K562 (cell line): ENCODE measurements around the gene PLEKHH3. TPM values are rescaled to one million over a fixed set of nuclear protein-coding genes. Genes with fewer than 3 reads are reported as not detected.

Source experiments
- FOXJ3 ChIP-seq: sonication (generic); formaldehyde crosslinking; IDR thresholded peaks from 2 replicates; pipeline ENCODE4 v1.4.0; 2020; ENCODE audit warnings: mild to moderate bottlenecking, missing genetic modification reagents
- GATAD2B ChIP-seq: fragments of 450-650 bp; IDR thresholded peaks from 2 replicates; pipeline ENCODE4 v1.6.1; 2017; ENCODE audit warnings: mild to moderate bottlenecking, borderline replicate concordance
- HNRNPUL1 ChIP-seq: fragments of 200-400 bp; formaldehyde crosslinking; IDR thresholded peaks from 2 replicates; pipeline ENCODE4 v1.6.1; 2017; ENCODE audit warnings: low read length
- MCM3 ChIP-seq: fragments of 450-650 bp; IDR thresholded peaks from 2 replicates; pipeline ENCODE4 v1.6.1; 2016
- PURB ChIP-seq: sonication (generic); formaldehyde crosslinking; IDR thresholded peaks from 2 replicates; pipeline ENCODE4 v1.9.0; 2021; ENCODE audit warnings: low read depth, mild to moderate bottlenecking, missing genetic modification reagents
- RBM14 ChIP-seq: fragments of 200-400 bp; formaldehyde crosslinking; IDR thresholded peaks from 2 replicates; pipeline ENCODE4 v1.6.1; 2018; ENCODE audit warnings: low read depth, mild to moderate bottlenecking, low read length, moderate library complexity, borderline replicate concordance; ENCODE audit not compliant: insufficient read depth
- SRSF3 ChIP-seq: fragments of 200-400 bp; formaldehyde crosslinking; IDR thresholded peaks from 2 replicates; pipeline ENCODE4 v1.6.1; 2016; ENCODE audit warnings: mild to moderate bottlenecking, low read length, moderate library complexity; ENCODE audit not compliant: insufficient read depth
- STAG1 ChIP-seq: sonication (generic); formaldehyde crosslinking; IDR thresholded peaks from 2 replicates; pipeline ENCODE4 v1.5.0; 2020; ENCODE audit warnings: missing genetic modification reagents, borderline replicate concordance
- TAL1 ChIP-seq: fragments of 450-650 bp; IDR thresholded peaks from 2 replicates; pipeline ENCODE4 v1.6.1; 2016; ENCODE audit warnings: mild to moderate bottlenecking
- TEAD1 ChIP-seq, 2 experiments: fragments of 450-650 bp in 1 of 2; sonication (generic) in 1 of 2; formaldehyde crosslinking; IDR thresholded peaks; 2 replicates each; pipeline versions ENCODE4 v1.4.0 to v1.8.0; 2020 to 2022; ENCODE audit warnings: mild to moderate bottlenecking in 2 of 2, missing genetic modification reagents in 1 of 2
- ZNF140 ChIP-seq: fragments of 250-450 bp; sonication (Bioruptor Pico); IDR thresholded peaks from 2 replicates; pipeline ENCODE4 v1.8.0; 2021; ENCODE audit warnings: moderate library complexity, mild to moderate bottlenecking, inconsistent platforms
- ZNF785 ChIP-seq: fragments of 250-450 bp; sonication (Bioruptor Pico); IDR thresholded peaks from 2 replicates; pipeline ENCODE4 v1.4.0; 2020; ENCODE audit warnings: mild to moderate bottlenecking
- ZSCAN32 ChIP-seq: fragments of 450-650 bp; formaldehyde crosslinking; IDR thresholded peaks from 2 replicates; pipeline ENCODE4 v1.4.0; 2020; ENCODE audit warnings: mild to moderate bottlenecking, moderate library complexity
- polyA plus RNA-seq, 8 experiments: library from polyadenylated mRNA; depleted of rRNA in 4 of 8; stranded (reverse) in 5 of 8; unstranded in 3 of 8; fragments of >200 nt; fragmentation: Nextera tagmentation in 2 of 8; fragmentation: Illumina TruSeq in 1 of 8; extraction: Ambion mirVana in 2 of 8; extraction: Trizol in 1 of 8; gene quantifications; 2 replicates each; pipeline versions ENCODE4 v1.2.1 to v1.2.3, GENCODE V29; 2011 to 2014; ENCODE audit warnings: inconsistent platforms in 1 of 8, missing spikeins in 1 of 8
- total RNA-seq, 7 experiments: library from RNA; depleted of rRNA in 6 of 7; stranded (reverse); fragments of >200 nt in 6 of 7; fragmentation: Illumina TruSeq in 2 of 7; extraction: Trizol in 2 of 7; gene quantifications; 2 replicates each; pipeline versions ENCODE4 v1.2.1 to v1.2.3, GENCODE V29; 2011 to 2021; ENCODE audit warnings: low replicate concordance in 1 of 7
- TF ChIP-seq, protein P1 (sequence below): fragments of 250-450 bp; sonication (Bioruptor Pico); IDR thresholded peaks from 2 replicates; pipeline ENCODE4 v1.5.0; 2020; ENCODE audit warnings: mild to moderate bottlenecking, borderline replicate concordance
- TF ChIP-seq, protein P2 (sequence below): fragments of 200-600 bp; sonication (generic); IDR thresholded peaks from one replicate; pipeline ENCODE4 v1.6.1; 2012; ENCODE audit warnings: mild to moderate bottlenecking, low read depth, low read length, inconsistent platforms

The PLEKHH3 gene
- total and polyA plus RNA-seq, 9 of the 15 experiments (the other 6 are each of a cell fraction or from before 2014, with no cell fraction given), result 0.58 to 34.5 (median 5.0) TPM

DNA sequence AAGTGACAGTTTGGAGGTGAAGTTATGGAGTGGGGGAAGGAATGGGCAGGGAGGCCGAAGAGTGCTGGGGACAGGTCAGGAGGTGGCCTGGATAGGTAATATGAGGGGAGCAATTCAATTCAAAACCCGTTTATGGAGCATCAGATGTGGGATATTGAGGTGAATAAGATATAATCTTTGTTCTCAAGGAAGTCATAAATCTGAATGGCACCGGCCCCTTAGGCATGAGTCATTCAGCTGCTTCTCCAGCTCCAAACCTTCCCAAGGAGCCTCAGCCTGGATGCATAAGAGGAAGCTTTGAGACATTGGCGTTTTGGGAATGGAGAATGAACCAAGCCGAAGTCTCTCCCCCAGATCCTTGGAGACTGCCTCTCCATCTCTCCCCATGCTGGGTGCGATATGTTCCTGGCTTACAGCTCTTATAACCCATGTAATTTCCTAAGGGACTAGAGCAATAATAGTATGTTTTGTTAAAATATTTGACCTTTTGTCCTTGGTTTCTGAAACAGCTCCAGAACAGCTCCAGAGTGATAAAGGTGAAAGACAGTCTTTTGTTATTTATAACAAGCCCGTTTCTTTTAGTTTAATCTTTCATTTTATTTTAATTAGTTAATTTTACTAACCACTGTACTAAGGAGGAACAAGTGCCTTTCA lies 16.0 kb downstream of the PLEKHH3 start (continued):
- TF ChIP-seq ZNF785 (CRISPR knock-in tag), result no peak
- TF ChIP-seq, protein P1, sequence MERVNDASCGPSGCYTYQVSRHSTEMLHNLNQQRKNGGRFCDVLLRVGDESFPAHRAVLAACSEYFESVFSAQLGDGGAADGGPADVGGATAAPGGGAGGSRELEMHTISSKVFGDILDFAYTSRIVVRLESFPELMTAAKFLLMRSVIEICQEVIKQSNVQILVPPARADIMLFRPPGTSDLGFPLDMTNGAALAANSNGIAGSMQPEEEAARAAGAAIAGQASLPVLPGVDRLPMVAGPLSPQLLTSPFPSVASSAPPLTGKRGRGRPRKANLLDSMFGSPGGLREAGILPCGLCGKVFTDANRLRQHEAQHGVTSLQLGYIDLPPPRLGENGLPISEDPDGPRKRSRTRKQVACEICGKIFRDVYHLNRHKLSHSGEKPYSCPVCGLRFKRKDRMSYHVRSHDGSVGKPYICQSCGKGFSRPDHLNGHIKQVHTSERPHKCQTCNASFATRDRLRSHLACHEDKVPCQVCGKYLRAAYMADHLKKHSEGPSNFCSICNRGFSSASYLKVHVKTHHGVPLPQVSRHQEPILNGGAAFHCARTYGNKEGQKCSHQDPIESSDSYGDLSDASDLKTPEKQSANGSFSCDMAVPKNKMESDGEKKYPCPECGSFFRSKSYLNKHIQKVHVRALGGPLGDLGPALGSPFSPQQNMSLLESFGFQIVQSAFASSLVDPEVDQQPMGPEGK, result no peak
- TF ChIP-seq PURB, result no peak
- no peak for TF ChIP-seq TEAD1 (CRISPR knock-in tag; IDR thresholded peaks at IDR 0.05)
- TF ChIP-seq, protein P2, sequence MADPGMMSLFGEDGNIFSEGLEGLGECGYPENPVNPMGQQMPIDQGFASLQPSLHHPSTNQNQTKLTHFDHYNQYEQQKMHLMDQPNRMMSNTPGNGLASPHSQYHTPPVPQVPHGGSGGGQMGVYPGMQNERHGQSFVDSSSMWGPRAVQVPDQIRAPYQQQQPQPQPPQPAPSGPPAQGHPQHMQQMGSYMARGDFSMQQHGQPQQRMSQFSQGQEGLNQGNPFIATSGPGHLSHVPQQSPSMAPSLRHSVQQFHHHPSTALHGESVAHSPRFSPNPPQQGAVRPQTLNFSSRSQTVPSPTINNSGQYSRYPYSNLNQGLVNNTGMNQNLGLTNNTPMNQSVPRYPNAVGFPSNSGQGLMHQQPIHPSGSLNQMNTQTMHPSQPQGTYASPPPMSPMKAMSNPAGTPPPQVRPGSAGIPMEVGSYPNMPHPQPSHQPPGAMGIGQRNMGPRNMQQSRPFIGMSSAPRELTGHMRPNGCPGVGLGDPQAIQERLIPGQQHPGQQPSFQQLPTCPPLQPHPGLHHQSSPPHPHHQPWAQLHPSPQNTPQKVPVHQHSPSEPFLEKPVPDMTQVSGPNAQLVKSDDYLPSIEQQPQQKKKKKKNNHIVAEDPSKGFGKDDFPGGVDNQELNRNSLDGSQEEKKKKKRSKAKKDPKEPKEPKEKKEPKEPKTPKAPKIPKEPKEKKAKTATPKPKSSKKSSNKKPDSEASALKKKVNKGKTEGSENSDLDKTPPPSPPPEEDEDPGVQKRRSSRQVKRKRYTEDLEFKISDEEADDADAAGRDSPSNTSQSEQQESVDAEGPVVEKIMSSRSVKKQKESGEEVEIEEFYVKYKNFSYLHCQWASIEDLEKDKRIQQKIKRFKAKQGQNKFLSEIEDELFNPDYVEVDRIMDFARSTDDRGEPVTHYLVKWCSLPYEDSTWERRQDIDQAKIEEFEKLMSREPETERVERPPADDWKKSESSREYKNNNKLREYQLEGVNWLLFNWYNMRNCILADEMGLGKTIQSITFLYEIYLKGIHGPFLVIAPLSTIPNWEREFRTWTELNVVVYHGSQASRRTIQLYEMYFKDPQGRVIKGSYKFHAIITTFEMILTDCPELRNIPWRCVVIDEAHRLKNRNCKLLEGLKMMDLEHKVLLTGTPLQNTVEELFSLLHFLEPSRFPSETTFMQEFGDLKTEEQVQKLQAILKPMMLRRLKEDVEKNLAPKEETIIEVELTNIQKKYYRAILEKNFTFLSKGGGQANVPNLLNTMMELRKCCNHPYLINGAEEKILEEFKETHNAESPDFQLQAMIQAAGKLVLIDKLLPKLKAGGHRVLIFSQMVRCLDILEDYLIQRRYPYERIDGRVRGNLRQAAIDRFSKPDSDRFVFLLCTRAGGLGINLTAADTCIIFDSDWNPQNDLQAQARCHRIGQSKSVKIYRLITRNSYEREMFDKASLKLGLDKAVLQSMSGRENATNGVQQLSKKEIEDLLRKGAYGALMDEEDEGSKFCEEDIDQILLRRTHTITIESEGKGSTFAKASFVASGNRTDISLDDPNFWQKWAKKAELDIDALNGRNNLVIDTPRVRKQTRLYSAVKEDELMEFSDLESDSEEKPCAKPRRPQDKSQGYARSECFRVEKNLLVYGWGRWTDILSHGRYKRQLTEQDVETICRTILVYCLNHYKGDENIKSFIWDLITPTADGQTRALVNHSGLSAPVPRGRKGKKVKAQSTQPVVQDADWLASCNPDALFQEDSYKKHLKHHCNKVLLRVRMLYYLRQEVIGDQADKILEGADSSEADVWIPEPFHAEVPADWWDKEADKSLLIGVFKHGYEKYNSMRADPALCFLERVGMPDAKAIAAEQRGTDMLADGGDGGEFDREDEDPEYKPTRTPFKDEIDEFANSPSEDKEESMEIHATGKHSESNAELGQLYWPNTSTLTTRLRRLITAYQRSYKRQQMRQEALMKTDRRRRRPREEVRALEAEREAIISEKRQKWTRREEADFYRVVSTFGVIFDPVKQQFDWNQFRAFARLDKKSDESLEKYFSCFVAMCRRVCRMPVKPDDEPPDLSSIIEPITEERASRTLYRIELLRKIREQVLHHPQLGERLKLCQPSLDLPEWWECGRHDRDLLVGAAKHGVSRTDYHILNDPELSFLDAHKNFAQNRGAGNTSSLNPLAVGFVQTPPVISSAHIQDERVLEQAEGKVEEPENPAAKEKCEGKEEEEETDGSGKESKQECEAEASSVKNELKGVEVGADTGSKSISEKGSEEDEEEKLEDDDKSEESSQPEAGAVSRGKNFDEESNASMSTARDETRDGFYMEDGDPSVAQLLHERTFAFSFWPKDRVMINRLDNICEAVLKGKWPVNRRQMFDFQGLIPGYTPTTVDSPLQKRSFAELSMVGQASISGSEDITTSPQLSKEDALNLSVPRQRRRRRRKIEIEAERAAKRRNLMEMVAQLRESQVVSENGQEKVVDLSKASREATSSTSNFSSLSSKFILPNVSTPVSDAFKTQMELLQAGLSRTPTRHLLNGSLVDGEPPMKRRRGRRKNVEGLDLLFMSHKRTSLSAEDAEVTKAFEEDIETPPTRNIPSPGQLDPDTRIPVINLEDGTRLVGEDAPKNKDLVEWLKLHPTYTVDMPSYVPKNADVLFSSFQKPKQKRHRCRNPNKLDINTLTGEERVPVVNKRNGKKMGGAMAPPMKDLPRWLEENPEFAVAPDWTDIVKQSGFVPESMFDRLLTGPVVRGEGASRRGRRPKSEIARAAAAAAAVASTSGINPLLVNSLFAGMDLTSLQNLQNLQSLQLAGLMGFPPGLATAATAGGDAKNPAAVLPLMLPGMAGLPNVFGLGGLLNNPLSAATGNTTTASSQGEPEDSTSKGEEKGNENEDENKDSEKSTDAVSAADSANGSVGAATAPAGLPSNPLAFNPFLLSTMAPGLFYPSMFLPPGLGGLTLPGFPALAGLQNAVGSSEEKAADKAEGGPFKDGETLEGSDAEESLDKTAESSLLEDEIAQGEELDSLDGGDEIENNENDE, result no peak
- no peak for TF ChIP-seq RBM14
- no peak for TF ChIP-seq HNRNPUL1
- no peak for TF ChIP-seq ZSCAN32 (CRISPR knock-in tag)
- TF ChIP-seq FOXJ3 (CRISPR knock-in tag), result no peak
- no peak for TF ChIP-seq GATAD2B
- TF ChIP-seq SRSF3, result no peak
- no peak for TF ChIP-seq STAG1 (CRISPR knock-in tag)
- TF ChIP-seq ZNF140 (CRISPR knock-in tag), result no peak
- TF ChIP-seq MCM3, result no peak
- TF ChIP-seq TAL1, result no peak
